ENCODE results near the gene CACNG1. TPM values are rescaled to one million over a fixed set of nuclear protein-coding genes. Genes with fewer than 3 reads are reported as not detected.

CACNG1 gene
- total RNA-seq, 1 experiment from 2014 or later: not detected

DNA sequence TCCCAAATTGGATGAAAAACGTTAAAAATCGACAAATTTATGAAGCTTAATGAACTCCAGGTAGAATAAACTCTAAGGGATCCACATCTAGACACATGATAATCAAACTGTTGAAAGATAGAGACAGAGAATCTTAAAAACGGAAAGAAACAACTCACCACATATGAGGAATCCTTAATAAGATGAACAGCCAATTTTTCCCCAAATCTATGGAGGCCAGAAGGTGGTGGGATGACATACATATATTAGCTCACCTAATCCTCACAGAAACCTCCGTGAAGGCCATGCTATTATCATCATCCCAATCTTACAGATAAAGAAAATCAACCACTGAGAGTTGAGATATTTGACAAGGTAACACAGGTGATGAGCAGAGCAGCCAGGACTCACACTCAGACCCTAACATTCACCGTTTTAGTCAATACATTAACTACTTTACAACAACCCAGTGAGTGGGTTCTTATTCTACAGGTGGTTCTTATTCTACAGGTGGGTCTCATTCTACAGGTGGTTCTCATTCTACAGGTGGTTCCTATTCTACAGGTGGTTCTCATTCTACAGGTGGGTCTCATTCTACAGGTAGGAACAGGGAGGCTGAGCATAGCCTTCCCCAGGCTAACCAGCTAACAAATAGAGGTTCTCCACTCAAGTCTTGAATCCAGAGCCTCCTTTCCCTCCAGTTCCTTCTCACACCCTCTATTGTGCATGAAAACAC, 4.8 kb downstream of the CACNG1 start:
- Histone ChIP-seq H3K79me2 (ENCODE audit: insufficient read depth, low read length) (no peaks in the 10 kb centered on the region), H3K9ac (ENCODE audit: extremely low read depth, insufficient read length, low read length) (no peak overlapping the region), H3K27me3 (ENCODE audit: insufficient read depth, low read length) (no peaks in the 10 kb centered on the region), H4K8ac (replicated peaks; ENCODE audit: insufficient read length, low read depth, low read length) (no peak overlapping the region), H2BK15ac (ENCODE audit: low read depth, low read length) (no peak overlapping the region), H3K79me1 (ENCODE audit: insufficient read depth, low read depth, low read length, poor library complexity, severe bottlenecking) (no peaks in the 10 kb centered on the region), H4K20me1 (ENCODE audit: control insufficient read depth, insufficient read depth, insufficient read length) (no peaks in the 10 kb centered on the region), H4K5ac (ENCODE audit: insufficient read length, low read depth, low read length) (no peak overlapping the region), H3K18ac (ENCODE audit: insufficient read length, low read depth, low read length) (no peak overlapping the region), H2BK5ac (ENCODE audit: insufficient read length, low read length) (no peak overlapping the region), H3K4me1 (ENCODE audit: insufficient read depth, low read length) (no peaks in the 10 kb centered on the region), H3T11ph (ENCODE audit: low read length) (no peak overlapping the region), H3K23me2 (ENCODE audit: insufficient read length, low read depth, low read length, poor library complexity, severe bottlenecking) (no peaks in the 10 kb centered on the region), H2BK120ac (ENCODE audit: low read depth, low read length, poor library complexity, severe bottlenecking) (no peak overlapping the region), H2BK12ac (ENCODE audit: insufficient read length, low read depth, low read length) (no peak overlapping the region), H4K91ac (ENCODE audit: insufficient read length, low read depth, low read length) (no peak overlapping the region), H3K4me2 (ENCODE audit: insufficient read depth, insufficient read length, low read length) (no peak overlapping the region), H3K14ac (ENCODE audit: insufficient read depth, low read length) (no peak overlapping the region), H3K27ac (ENCODE audit: insufficient read length, low read depth, low read length) (no peak overlapping the region), H3K56ac (ENCODE audit: insufficient read length, low read depth, low read length) (no peak overlapping the region), H3K23ac (ENCODE audit: insufficient read length, low read depth, low read length) (no peak overlapping the region), H2AK5ac (ENCODE audit: insufficient read length, low read length) (no peak overlapping the region), H2AFZ (ENCODE audit: low read length) (no peak overlapping the region), H3K4ac (ENCODE audit: low read depth, low read length) (no peak overlapping the region), H3K9me3 (ENCODE audit: control insufficient read depth, low read depth, low read length) (no peaks in the 10 kb centered on the region), H2BK20ac (ENCODE audit: low read depth, low read length, poor library complexity, severe bottlenecking) (no peak overlapping the region)
- peaks cover 22 to 24% of the 10 kb centered on the region in 2 experiments for H3K9me3 Mint-ChIP-seq
- H3K4me1 Mint-ChIP-seq: peaks cover 0 to 3% of the 10 kb centered on the region in 2 experiments; a peak in 2 of 4 replicates
- DNase-seq: no peak
- no peak overlapping the region for H3K27ac Mint-ChIP-seq
- peaks cover 2% of the 10 kb centered on the region for H3K27me3 Mint-ChIP-seq (ENCODE audit: low read depth)
- WGBS (ENCODE audit: extremely low coverage, insufficient read length, low lambda C conversion rate): no CpG with 5 or more reads among the region's 5 CpGs
- H3K4me3 Mint-ChIP-seq: no peak overlapping the region
- TF ChIP-seq, protein P1, sequence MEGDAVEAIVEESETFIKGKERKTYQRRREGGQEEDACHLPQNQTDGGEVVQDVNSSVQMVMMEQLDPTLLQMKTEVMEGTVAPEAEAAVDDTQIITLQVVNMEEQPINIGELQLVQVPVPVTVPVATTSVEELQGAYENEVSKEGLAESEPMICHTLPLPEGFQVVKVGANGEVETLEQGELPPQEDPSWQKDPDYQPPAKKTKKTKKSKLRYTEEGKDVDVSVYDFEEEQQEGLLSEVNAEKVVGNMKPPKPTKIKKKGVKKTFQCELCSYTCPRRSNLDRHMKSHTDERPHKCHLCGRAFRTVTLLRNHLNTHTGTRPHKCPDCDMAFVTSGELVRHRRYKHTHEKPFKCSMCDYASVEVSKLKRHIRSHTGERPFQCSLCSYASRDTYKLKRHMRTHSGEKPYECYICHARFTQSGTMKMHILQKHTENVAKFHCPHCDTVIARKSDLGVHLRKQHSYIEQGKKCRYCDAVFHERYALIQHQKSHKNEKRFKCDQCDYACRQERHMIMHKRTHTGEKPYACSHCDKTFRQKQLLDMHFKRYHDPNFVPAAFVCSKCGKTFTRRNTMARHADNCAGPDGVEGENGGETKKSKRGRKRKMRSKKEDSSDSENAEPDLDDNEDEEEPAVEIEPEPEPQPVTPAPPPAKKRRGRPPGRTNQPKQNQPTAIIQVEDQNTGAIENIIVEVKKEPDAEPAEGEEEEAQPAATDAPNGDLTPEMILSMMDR (conservative IDR thresholded peaks at IDR 0.05): no peak
- peaks cover 0 to 14% (median 8%) of the 10 kb centered on the region in 3 experiments; a peak in 4 of 7 replicates for H3K36me3 Mint-ChIP-seq (ENCODE audit: insufficient read depth in 1 of 3, low read depth in 3 of 3)

Measured in H9 (cell line).